ENCODE results near the gene PRKN. TPM values are rescaled to one million over a fixed set of nuclear protein-coding genes. Genes with fewer than 3 reads are reported as not detected.

The PRKN gene
- total and polyA plus RNA-seq, 2 experiments from 2014 or later: 0.10 to 0.84 TPM

DNA sequence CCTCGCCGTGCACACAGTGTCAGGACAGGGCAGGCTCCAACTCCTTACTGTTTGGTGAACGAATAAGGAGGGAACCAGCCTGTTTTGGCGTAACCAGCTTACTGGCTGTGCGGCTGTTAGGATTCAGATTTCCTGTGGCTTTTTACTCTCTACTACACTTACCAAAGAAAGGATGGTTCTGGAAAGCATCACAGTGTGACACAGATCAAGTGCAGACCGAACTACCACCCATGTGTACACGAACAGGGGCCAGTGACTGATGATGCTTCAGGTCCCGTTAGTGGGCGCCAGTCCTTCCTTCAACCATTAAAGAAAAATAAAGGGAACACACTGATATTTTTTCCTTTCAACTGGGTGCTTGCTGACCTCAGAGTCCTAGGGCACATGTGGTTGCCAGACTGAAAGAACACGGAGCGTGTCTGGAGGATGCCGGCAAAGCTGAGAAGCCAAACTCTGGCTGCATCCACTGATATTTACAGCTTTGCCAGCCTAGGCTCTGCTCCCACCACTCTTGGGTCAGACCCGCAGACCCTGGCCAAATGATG, 1101.4 kb downstream of the PRKN start (continued):
- TF ChIP-seq, protein P1, sequence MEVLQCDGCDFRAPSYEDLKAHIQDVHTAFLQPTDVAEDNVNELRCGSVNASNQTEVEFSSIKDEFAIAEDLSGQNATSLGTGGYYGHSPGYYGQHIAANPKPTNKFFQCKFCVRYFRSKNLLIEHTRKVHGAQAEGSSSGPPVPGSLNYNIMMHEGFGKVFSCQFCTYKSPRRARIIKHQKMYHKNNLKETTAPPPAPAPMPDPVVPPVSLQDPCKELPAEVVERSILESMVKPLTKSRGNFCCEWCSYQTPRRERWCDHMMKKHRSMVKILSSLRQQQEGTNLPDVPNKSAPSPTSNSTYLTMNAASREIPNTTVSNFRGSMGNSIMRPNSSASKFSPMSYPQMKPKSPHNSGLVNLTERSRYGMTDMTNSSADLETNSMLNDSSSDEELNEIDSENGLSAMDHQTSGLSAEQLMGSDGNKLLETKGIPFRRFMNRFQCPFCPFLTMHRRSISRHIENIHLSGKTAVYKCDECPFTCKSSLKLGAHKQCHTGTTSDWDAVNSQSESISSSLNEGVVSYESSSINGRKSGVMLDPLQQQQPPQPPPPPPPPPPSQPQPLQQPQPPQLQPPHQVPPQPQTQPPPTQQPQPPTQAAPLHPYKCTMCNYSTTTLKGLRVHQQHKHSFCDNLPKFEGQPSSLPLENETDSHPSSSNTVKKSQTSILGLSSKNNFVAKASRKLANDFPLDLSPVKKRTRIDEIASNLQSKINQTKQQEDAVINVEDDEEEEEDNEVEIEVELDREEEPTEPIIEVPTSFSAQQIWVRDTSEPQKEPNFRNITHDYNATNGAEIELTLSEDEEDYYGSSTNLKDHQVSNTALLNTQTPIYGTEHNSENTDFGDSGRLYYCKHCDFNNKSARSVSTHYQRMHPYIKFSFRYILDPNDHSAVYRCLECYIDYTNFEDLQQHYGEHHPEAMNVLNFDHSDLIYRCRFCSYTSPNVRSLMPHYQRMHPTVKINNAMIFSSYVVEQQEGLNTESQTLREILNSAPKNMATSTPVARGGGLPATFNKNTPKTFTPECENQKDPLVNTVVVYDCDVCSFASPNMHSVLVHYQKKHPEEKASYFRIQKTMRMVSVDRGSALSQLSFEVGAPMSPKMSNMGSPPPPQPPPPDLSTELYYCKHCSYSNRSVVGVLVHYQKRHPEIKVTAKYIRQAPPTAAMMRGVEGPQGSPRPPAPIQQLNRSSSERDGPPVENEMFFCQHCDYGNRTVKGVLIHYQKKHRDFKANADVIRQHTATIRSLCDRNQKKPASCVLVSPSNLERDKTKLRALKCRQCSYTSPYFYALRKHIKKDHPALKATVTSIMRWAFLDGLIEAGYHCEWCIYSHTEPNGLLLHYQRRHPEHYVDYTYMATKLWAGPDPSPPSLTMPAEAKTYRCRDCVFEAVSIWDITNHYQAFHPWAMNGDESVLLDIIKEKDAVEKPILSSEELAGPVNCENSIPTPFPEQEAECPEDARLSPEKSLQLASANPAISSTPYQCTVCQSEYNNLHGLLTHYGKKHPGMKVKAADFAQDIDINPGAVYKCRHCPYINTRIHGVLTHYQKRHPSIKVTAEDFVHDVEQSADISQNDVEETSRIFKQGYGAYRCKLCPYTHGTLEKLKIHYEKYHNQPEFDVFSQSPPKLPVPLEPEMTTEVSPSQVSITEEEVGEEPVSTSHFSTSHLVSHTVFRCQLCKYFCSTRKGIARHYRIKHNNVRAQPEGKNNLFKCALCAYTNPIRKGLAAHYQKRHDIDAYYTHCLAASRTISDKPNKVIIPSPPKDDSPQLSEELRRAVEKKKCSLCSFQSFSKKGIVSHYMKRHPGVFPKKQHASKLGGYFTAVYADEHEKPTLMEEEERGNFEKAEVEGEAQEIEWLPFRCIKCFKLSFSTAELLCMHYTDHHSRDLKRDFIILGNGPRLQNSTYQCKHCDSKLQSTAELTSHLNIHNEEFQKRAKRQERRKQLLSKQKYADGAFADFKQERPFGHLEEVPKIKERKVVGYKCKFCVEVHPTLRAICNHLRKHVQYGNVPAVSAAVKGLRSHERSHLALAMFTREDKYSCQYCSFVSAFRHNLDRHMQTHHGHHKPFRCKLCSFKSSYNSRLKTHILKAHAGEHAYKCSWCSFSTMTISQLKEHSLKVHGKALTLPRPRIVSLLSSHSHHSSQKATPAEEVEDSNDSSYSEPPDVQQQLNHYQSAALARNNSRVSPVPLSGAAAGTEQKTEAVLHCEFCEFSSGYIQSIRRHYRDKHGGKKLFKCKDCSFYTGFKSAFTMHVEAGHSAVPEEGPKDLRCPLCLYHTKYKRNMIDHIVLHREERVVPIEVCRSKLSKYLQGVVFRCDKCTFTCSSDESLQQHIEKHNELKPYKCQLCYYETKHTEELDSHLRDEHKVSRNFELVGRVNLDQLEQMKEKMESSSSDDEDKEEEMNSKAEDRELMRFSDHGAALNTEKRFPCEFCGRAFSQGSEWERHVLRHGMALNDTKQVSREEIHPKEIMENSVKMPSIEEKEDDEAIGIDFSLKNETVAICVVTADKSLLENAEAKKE (CRISPR knock-in tag; IDR thresholded peaks at IDR 0.05): no peak

DNA sequence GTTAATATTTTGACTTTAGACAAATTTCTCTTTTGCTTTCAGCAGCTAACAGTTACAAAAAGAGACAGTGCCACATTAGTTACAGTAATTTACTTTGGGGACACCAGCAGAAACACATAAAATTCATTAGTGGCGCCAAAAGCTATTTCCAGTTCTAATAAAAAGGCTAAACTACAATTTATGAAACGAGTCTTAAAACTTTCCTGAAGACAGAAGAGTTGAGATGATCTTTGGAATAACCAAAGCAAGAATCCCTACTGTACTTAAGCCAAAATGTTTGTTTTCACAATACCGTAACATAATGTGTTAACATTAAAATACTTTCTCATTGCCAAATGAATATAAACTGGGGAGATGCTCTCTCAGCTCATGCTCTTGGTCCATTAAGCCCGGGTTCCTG, 1103.5 kb downstream of the PRKN start:
- H3K4me1 ChIP-seq (ENCODE audit: insufficient read depth): no peaks in the 10 kb centered on the region
- H3K27ac ChIP-seq (ENCODE audit: low read depth): no peak overlapping the region
- no peaks in the 10 kb centered on the region for H3K79me2 ChIP-seq (replicated peaks; ENCODE audit: insufficient read depth)
- no peaks in the 10 kb centered on the region for H3K27me3 ChIP-seq (ENCODE audit: insufficient read depth)
- no peaks in the 10 kb centered on the region for H3K9me2 ChIP-seq (ENCODE audit: insufficient read depth)
- no peaks in the 10 kb centered on the region for H3K36me3 ChIP-seq (ENCODE audit: insufficient read depth)
- H3F3A ChIP-seq (replicated peaks; ENCODE audit: low read depth): no peaks in the 10 kb centered on the region
- H2AFZ ChIP-seq: no peak overlapping the region
- H3K36me3 Mint-ChIP-seq (ENCODE audit: low read depth): no peaks in the 10 kb centered on the region
- H3K27ac Mint-ChIP-seq: no peak overlapping the region
- DNase-seq (ENCODE audit: low spot score) (no peak), ATAC-seq (no peak)
- TF ChIP-seq ZNF114 (CRISPR knock-in tag; IDR thresholded peaks at IDR 0.05) (no peak), ZNF331 (CRISPR knock-in tag; IDR thresholded peaks at IDR 0.05; ENCODE audit: low read depth) (no peak)
- TF ChIP-seq, protein P2, sequence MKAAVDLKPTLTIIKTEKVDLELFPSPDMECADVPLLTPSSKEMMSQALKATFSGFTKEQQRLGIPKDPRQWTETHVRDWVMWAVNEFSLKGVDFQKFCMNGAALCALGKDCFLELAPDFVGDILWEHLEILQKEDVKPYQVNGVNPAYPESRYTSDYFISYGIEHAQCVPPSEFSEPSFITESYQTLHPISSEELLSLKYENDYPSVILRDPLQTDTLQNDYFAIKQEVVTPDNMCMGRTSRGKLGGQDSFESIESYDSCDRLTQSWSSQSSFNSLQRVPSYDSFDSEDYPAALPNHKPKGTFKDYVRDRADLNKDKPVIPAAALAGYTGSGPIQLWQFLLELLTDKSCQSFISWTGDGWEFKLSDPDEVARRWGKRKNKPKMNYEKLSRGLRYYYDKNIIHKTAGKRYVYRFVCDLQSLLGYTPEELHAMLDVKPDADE (IDR thresholded peaks at IDR 0.05): no peak
- TF ChIP-seq, protein P3, sequence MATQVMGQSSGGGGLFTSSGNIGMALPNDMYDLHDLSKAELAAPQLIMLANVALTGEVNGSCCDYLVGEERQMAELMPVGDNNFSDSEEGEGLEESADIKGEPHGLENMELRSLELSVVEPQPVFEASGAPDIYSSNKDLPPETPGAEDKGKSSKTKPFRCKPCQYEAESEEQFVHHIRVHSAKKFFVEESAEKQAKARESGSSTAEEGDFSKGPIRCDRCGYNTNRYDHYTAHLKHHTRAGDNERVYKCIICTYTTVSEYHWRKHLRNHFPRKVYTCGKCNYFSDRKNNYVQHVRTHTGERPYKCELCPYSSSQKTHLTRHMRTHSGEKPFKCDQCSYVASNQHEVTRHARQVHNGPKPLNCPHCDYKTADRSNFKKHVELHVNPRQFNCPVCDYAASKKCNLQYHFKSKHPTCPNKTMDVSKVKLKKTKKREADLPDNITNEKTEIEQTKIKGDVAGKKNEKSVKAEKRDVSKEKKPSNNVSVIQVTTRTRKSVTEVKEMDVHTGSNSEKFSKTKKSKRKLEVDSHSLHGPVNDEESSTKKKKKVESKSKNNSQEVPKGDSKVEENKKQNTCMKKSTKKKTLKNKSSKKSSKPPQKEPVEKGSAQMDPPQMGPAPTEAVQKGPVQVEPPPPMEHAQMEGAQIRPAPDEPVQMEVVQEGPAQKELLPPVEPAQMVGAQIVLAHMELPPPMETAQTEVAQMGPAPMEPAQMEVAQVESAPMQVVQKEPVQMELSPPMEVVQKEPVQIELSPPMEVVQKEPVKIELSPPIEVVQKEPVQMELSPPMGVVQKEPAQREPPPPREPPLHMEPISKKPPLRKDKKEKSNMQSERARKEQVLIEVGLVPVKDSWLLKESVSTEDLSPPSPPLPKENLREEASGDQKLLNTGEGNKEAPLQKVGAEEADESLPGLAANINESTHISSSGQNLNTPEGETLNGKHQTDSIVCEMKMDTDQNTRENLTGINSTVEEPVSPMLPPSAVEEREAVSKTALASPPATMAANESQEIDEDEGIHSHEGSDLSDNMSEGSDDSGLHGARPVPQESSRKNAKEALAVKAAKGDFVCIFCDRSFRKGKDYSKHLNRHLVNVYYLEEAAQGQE (IDR thresholded peaks at IDR 0.05; ENCODE audit: unreplicated experiment): no peak
- peaks cover 6% of the 10 kb centered on the region for H3K27me3 Mint-ChIP-seq (ENCODE audit: insufficient read depth, low read depth, poor library complexity)
- H3K4me3 Mint-ChIP-seq: no peak overlapping the region
- no peak overlapping the region for H3K4me3 ChIP-seq
- H3K4me1 Mint-ChIP-seq: peaks cover 3% of the 10 kb centered on the region; the same call in 1 of the 3 replicates
- H4K20me1 ChIP-seq (replicated peaks; ENCODE audit: insufficient read depth): no peaks in the 10 kb centered on the region
- no peak overlapping the region for H3K4me2 ChIP-seq
- H3K9me3 Mint-ChIP-seq: peaks cover 11% of the 10 kb centered on the region

Data from GM23338 (cell line).